MCF 10A (cell line): ENCODE measurements around the gene TMEM167A. TPM values are rescaled to one million over a fixed set of nuclear protein-coding genes. Genes with fewer than 3 reads are reported as not detected.

Experiments
- BruUV-seq: library from RNA; stranded (reverse); fragments of 400-500 nt; replicated peaks from 2 replicates; lab custom pipeline; 2021; lab: Mats Ljungman, UMichigan
- CTCF ChIA-PET: fragments of 300-600 bp; sonication (Branson Sonifier 250); formaldehyde crosslinking; extraction: SDS; loops from one replicate; lab custom pipeline; 2021; ENCODE audit warnings: antibody characterized with exemption, inconsistent platforms; lab: Yijun Ruan, JAX
- POLR2A ChIA-PET: fragments of 300-600, 350-650 bp; sonication (Branson Sonifier 250); formaldehyde crosslinking; extraction: SDS; loops from one replicate; lab custom pipeline; 2020; ENCODE audit warnings: antibody characterized with exemption, inconsistent platforms; lab: Yijun Ruan, JAX
- DNase-seq: peaks from one replicate; pipeline ENCODE4 v3.0.0-alpha.2; 2018; ENCODE audit not compliant: unreplicated experiment
- H3K27ac Mint-ChIP-seq: one replicate; pipeline ENCODE4 v1.8.0; 2022; ENCODE audit warnings: mild to moderate bottlenecking, low read depth, mixed read lengths; ENCODE audit not compliant: unreplicated experiment
- H3K27me3 Mint-ChIP-seq: one replicate; pipeline ENCODE4 v1.8.0; 2022; ENCODE audit warnings: mixed read lengths; ENCODE audit not compliant: insufficient read depth, unreplicated experiment
- H3K36me3 Mint-ChIP-seq: one replicate; pipeline ENCODE4 v1.8.0; 2022; ENCODE audit warnings: mild to moderate bottlenecking, moderate library complexity, mixed read lengths; ENCODE audit not compliant: insufficient read depth, unreplicated experiment
- H3K4me1 Mint-ChIP-seq: one replicate; pipeline ENCODE4 v1.8.0; 2022; ENCODE audit warnings: mixed read lengths; ENCODE audit not compliant: insufficient read depth, unreplicated experiment
- H3K4me3 Mint-ChIP-seq: one replicate; pipeline ENCODE4 v1.8.0; 2022; ENCODE audit warnings: mild to moderate bottlenecking, moderate library complexity, mixed read lengths; ENCODE audit not compliant: unreplicated experiment
- H3K9me3 Mint-ChIP-seq: one replicate; pipeline ENCODE4 v1.8.0; 2022; ENCODE audit warnings: mixed read lengths; ENCODE audit not compliant: unreplicated experiment
- intact Hi-C: fragments of 100-400 bp; cut with micrococcal nuclease; formaldehyde crosslinking; loops from 2 replicates; pipeline ENCODE4 v1.14.1; 2022
- total RNA-seq: library from RNA; stranded (reverse); gene quantifications from 2 replicates; pipeline ENCODE4 v1.2.3, GENCODE V29; 2022
- TF ChIP-seq, protein P1 (sequence below): fragments of 200-600 bp; IDR thresholded peaks from one replicate; pipeline ENCODE4 v1.8.0; 2022; ENCODE audit warnings: antibody characterized with exemption, mild to moderate bottlenecking; ENCODE audit not compliant: unreplicated experiment

The TMEM167A gene
- total RNA-seq, 1 experiment from 2014 or later: 84.1 TPM

DNA sequence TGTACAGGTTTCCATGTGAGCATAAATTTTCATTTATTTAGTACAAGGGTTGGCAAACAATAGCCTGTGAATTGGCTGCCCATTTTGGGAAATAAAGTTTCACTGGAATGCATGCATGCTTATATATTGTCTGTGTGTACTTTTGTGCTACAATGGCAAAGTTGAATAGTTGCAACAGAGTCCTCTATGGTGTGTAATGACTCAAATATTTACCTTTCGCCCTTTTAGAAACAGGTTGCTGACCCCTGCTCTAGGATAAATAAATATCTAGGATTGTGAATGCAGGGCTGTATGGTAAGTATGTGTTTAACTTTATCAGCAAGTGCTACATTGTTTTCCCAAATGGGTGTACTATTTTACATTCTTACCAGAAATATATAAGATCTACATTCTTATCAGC lies 47.4 kb upstream of the TMEM167A start:
- Mint-ChIP-seq H3K9me3 (no peaks in the 10 kb centered on the region), H3K4me3 (no peak overlapping the region), H3K36me3 (no peaks in the 10 kb centered on the region), H3K27ac (no peak overlapping the region), H3K4me1 (no peaks in the 10 kb centered on the region), H3K27me3 (no peaks in the 10 kb centered on the region)
- BruUV-seq: no TSS peak
- TF ChIP-seq, protein P1, sequence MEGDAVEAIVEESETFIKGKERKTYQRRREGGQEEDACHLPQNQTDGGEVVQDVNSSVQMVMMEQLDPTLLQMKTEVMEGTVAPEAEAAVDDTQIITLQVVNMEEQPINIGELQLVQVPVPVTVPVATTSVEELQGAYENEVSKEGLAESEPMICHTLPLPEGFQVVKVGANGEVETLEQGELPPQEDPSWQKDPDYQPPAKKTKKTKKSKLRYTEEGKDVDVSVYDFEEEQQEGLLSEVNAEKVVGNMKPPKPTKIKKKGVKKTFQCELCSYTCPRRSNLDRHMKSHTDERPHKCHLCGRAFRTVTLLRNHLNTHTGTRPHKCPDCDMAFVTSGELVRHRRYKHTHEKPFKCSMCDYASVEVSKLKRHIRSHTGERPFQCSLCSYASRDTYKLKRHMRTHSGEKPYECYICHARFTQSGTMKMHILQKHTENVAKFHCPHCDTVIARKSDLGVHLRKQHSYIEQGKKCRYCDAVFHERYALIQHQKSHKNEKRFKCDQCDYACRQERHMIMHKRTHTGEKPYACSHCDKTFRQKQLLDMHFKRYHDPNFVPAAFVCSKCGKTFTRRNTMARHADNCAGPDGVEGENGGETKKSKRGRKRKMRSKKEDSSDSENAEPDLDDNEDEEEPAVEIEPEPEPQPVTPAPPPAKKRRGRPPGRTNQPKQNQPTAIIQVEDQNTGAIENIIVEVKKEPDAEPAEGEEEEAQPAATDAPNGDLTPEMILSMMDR: no peak
- CTCF ChIA-PET: no interaction called here
- DNase-seq: no peak
- intact Hi-C loops: no loop called here
- POLR2A ChIA-PET: no interaction called here

DNA sequence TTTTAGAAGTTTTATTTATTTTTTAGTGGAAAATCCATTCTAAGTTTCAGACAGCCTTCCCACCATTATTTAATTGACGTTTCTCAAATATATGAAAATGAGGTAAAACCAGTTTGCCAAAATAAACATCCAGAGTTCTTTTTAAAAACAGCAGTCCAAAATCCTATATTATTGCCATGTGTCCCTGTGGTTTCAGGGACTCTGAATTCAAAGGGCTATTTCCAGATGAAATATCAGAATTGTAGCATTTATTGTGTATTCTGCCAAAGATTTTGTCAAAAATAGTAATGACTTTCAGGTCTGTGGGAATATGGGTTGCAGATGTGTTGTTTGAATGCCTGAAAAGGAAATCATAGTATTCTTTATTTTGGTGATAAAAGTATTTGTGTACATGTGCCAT lies 41.8 kb upstream of the TMEM167A start:
- no TSS peak for BruUV-seq
- POLR2A ChIA-PET: no interaction called here

DNA sequence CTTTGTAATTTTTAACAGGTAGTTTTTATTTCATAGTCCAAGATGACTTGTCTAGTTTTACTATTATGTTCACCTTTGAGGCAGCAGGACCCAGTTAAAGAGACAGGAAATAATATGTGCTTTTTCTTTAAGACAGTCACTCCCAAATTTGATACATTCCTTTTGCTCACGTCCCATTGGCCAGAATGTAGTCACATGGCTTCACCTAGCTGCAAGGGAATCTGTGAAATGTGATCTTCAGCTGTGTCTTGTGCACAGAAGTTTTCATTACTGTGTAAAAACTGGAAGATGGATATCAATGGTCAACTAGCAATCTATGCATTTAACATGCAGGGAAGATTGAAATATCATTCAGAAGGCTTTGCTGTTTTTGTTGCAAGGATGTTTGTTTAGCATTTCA lies 41.3 kb upstream of the TMEM167A start:
- Mint-ChIP-seq H3K4me3 (no peak overlapping the region), H3K27ac (no peak overlapping the region), H3K9me3 (no peaks in the 10 kb centered on the region), H3K4me1 (no peaks in the 10 kb centered on the region), H3K27me3 (no peaks in the 10 kb centered on the region), H3K36me3 (no peaks in the 10 kb centered on the region)
- BruUV-seq: no TSS peak
- TF ChIP-seq, protein P1: no peak
- ChIA-PET POLR2A (interaction anchor here (0.6 kb wide), 1 partner anchor 18 kb away, joined by 3 read pairs; no protein-coding TSS in a partner anchor), CTCF (no interaction called here)
- intact Hi-C loops: no loop called here
- no peak for DNase-seq

More for the DNA sequence above, 41.8 kb upstream of the TMEM167A start:
- DNase-seq: no peak
- Mint-ChIP-seq H3K4me1 (no peaks in the 10 kb centered on the region), H3K27ac (no peak overlapping the region), H3K27me3 (no peaks in the 10 kb centered on the region), H3K4me3 (no peak overlapping the region), H3K9me3 (no peaks in the 10 kb centered on the region), H3K36me3 (no peaks in the 10 kb centered on the region)
- TF ChIP-seq, protein P1: no peak
- intact Hi-C loops: no loop called here
- CTCF ChIA-PET: no interaction called here

DNA sequence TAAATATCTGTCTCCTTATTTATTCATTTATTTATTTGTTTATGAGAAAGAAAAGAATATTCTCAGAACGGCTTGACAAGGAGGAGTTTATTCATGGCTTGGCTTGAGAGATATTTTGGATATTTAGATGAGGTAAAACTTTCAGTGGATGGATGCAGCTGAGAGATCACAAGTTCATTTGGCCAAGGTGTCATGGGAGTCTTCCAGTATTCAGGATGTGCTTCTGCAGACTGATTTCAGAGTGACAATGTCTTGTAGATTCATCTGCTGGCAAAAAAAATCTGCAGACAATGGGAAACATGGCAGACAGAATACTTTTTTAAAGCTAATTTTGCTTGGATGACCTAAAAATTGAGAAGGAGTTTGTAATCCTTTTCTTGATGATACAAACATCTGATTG lies 38.6 kb upstream of the TMEM167A start:
- ChIA-PET POLR2A (no interaction called here), CTCF (interaction anchor here (0.5 to 0.7 kb wide), 3 partner anchors 18 to 314 kb away, joined by 3 to 4 read pairs (median 3); no protein-coding TSS in a partner anchor)
- H3K4me3 Mint-ChIP-seq: no peak overlapping the region
- H3K9me3 Mint-ChIP-seq: no peaks in the 10 kb centered on the region
- no peaks in the 10 kb centered on the region for H3K27me3 Mint-ChIP-seq
- TF ChIP-seq, protein P1: no peak
- DNase-seq: no peak
- H3K4me1 Mint-ChIP-seq: no peaks in the 10 kb centered on the region
- intact Hi-C loops: no loop called here
- H3K36me3 Mint-ChIP-seq: no peaks in the 10 kb centered on the region
- no TSS peak for BruUV-seq
- H3K27ac Mint-ChIP-seq: no peak overlapping the region
